GM18907 (cell line): Measurements from ENCODE around the gene SMC1A.

Experiments
- ATAC-seq: cut with Tn5 transposase; IDR thresholded peaks from one replicate; pipeline ENCODE4 v1.9.1; 2021; ENCODE audit warnings: mild to moderate bottlenecking, moderate library complexity; ENCODE audit not compliant: unreplicated experiment

The SMC1A gene

GRCh38 chrX:53347948-53348347 is 74.5 kb downstream of the SMC1A start:
- no peak for ATAC-seq

GRCh38 chrX:53340852-53341645 is 81.4 kb downstream of the SMC1A start:
- no peak for ATAC-seq

- ATAC-seq: no peak
Measured at GRCh38 chrX:53337101-53337500, 85.4 kb downstream of the SMC1A start.

GRCh38 chrX:53333853-53334252 is 88.6 kb downstream of the SMC1A start:
- ATAC-seq: no peak

GRCh38 chrX:53332204-53332603 is 90.2 kb downstream of the SMC1A start:
- ATAC-seq: no peak

GRCh38 chrX:53330331-53330730 is 92.1 kb downstream of the SMC1A start:
- ATAC-seq: no peak

- ATAC-seq: no peak
Measured at GRCh38 chrX:53324803-53325202, 97.7 kb downstream of the SMC1A start.
